ENCODE data around the gene KLF3.

Gene KLF3

GRCh38 chr4:38659346-38659745, 4.7 kb upstream of the KLF3 start:
- no peak for FAIRE-seq

GRCh38 chr4:38660838-38661237, 3.2 kb upstream of the KLF3 start:
- no peak for FAIRE-seq

DNA sequence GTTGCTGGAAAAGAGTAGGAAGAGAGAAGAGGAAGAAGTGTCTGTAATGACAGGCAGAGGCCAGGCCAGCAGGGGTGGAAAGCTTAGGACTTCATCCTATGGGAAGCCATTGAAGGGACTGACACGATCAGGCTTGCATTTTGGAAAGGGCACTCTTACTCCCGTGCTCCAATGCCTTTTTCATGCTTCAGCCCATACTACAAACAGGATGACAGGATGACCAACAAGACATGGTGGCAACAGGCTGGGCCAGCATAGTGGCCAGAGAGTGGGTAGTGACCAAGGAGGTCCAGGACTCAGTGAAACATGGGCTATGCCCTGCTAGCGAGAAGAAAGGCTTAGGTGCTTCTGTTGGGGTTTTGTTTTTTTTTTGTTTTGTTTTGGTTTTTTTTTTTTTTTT, 2.6 kb upstream of the KLF3 start:
- no peak for FAIRE-seq

GRCh38 chr4:38662522-38663089, 1.4 kb upstream of the KLF3 start:
- FAIRE-seq: no peak

GRCh38 chr4:38663090-38663800, 754 bp upstream of the KLF3 start:
- no peak for FAIRE-seq

DNA sequence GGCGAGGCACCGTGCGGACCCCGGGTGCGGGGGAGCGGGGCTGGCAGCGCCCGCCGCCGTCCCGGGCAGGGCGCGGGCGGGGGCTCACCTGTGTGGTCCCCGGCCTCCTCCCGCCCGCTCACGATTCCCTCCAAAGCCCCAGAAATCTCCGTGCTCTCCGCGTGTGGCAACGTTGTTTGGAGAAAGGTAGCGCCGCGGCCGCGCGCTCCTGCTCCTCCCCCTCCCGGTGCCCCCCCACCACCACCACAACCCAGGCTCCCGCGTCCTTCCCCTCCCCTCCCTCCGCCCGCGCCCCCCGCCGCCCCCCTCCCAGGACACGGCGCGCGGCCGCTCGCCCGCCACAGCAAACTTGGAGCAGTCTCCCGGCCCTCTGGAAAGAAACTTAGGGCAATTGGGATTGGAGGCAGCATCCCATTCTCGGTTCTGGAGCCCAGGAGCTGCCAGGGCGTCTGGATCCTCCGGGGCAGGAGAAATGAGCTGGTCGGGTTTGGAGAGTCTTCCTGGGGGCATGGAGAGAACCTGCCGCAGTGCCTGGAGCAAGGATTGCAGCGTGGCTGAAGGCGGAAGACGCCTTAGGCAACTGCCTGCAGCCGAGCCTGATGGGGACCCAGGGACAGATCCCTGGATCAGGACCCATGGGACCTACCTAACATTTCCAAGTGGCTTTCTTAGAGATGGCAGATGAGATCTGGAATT, 855 bp downstream of the KLF3 start:
- FAIRE-seq: no peak

GRCh38 chr4:38665551-38666411, 1.8 kb downstream of the KLF3 start:
- peak; percentile 37 for FAIRE-seq

DNA sequence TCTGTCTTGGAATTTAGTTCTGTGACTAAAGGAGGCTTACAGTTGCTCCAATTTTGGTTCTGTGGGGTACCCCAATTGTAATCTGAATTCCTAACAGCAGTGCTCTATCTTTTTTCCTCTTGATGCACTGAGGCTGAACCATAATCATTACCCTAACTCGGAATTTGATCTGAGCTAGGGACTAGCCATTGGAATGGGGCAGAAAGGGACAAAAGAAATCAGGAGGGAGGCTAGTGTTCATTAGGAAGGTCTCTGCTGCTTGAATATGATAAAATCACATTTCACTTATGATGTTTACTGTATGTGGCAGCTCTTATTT, 2.7 kb downstream of the KLF3 start:
- no peak for FAIRE-seq

DNA sequence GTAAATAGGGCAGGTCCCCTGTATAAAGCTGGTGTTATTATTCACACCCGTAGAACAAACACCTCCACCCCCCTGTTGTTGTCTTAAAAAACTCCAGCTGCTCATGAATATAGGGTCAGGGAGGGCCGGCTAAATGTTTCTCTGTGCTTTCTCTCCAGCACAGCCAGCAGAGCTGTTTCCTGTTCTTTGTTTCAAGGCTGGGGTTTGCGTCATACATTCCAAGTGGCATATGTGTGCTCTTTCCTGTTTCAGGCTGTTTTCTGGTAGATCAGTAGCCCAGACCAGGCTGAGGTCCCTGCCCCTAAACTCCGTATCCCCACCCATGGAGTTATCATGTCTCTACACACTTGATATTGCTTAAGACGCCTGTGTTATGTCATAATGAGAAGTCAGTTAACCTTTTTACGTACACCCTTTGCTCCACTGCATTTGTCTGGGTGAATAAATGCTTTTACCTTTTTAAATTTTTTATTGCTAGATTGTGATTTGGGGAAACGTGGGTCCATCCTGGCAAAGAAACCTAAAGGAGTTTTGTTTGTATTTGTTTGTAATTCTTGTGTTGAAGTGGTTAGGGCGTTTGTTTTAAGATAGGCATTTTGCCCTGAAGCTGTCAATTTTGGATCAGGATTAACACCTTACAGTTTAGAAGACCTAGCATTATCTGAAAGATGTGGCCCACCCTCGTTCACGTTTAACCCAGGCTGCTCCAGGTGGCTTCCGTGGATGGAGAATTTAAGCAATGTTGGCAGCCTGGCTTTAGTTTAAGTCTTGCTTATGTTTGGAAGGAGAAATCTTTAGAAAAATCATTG, 3.3 kb downstream of the KLF3 start:
- FAIRE-seq: peak; percentile 95

- no peak for FAIRE-seq
Measured at GRCh38 chr4:38668203-38668971, 4.4 kb downstream of the KLF3 start.

- FAIRE-seq: no peak
Measured at GRCh38 chr4:38669208-38669607, 5.2 kb downstream of the KLF3 start.

- FAIRE-seq: no peak
Measured at GRCh38 chr4:38670109-38670901, 6.3 kb downstream of the KLF3 start.

DNA sequence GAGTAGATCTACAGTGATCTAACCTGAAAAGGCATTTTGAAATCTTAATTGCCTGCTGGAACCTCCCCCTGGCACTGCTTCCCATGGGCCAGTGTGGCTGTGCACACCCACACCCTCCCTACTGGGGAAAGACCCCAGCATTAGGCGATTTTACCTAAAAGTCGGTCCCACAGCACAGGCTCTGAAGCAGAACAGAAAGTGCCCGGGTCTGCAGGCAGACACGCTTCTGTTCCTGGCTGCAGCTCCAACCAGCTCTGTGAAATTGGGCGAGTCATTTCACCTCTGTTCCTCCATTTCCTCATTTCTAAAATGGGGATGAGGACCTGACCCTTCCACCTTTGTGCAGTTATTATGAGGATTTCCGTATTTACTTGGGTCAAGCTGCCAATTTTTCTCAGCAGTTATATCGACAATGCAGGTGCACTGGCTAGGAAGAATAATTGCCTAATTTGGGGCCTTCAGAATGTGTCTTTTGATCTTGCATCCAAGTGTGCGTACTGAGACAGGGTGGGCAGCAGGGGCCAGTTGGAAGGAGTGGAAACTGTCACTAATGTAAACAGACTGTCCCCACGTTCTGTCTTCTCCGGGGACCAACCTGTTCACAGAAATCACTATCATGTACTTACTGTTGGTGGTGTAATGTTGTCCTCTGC, 7.1 kb downstream of the KLF3 start:
- no peak for FAIRE-seq

DNA sequence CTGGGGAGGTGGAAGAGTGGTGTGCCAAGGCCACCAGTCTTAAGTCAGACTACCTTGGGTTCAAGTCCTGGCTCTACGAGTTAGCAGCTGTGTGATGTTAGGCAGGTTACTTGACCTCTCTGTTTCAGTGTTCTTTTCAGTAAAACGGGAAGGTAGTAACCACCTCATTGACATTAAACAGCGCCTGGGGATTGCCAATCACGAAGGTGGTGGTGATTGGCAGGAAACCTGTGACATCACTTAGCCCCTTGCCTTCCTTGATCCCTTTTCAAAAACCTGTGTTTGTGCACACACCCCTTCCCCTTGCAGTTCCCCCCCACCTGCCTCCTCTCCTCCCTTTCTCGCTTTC, 7.6 kb downstream of the KLF3 start:
- no peak for FAIRE-seq

- no peak for FAIRE-seq
Measured at GRCh38 chr4:38672074-38672396, 8.0 kb downstream of the KLF3 start.

DNA sequence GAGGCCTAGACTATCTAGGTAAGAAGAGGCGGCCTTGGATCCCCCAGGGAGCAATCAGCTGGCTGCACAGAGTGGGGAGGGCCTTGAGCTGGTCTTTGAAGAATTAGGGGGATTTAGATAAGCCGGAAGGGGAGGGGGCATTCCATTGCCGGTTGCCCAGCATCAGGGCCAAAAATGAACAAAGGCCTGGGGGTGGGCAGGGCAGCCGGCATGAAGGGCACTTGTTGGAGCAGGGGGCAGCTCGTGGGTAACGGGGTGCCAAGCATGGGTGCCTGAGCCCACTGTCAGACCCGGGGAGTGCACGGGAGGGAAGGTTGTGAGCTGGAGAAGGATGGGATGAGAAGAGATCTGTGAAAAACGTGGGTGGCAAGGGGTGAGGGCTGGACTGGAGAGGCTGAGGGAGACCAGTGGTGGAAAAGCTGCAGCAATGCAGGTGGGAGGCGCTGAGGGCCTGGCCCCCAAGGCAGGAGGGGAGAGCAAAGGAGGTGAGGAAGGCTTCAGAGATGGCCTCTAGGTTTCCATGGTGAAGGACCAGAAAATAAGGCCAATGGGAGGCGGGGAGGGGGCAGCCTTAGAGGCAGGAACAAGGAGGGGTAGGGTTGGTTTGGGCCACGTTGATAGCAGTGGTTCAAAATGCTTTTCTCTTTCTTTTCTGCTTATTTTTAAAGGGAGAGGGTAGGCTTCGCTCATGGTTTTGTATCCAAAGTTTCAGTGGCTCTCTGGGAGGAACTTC, 8.6 kb downstream of the KLF3 start:
- no peak for FAIRE-seq

- no peak for FAIRE-seq
Measured at GRCh38 chr4:38673130-38673978, 9.4 kb downstream of the KLF3 start.

DNA sequence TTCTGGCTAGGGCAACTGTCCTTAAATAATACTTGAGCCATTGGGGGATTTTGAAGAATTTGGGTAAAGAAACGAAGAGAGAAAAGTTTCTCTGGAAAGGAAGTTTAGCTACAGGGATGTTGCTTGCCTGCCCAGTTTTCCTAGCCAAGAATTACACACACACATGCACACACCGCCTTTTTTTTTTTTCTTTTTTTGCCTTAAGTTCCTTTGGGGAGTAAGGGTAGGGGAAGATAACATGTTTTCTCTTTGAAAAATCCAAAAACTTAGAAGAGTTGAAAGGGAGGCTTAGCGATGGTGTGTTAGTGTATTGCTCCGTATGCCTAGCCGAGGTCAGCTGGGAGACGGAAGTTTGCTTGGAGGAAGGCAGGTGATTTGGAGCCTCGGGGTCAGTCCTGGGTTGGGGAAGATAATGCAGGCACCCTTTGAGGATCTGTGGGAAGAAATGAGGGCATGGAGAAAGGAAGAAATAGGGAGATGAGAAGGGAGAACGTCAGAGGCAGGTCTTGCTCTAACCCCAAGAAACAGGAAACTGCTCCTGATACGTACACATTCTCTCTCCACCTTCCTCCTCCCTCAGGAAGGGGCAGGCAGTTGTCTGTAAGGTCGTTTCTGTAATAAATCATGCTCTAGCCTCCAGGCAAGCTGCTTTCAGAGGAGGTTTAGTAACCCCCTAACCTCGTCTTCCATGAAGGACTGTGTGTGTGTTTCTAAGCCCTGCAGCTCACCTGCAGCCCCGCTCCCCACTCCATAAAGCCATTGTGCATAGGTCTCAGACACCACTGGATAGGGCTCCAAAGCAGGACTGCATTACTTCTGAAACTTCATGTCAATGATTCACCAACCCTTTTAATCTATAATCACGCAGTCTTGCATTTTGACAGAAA, 10.5 kb downstream of the KLF3 start:
- no peak for FAIRE-seq

Measured in G401.6 (cell line).